Measurements from ENCODE around the gene TSC22D1. TPM values are rescaled to one million over a fixed set of nuclear protein-coding genes. Genes with fewer than 3 reads are reported as not detected.

TSC22D1 gene
- total RNA-seq, 1 experiment from 2014 or later, result 37.2 TPM

GRCh38 chr13:44385847-44386246, 190.3 kb downstream of the TSC22D1 start:
- no TSS peak for BruUV-seq (replicated peaks)
- no peak overlapping the region for H3K27ac ChIP-seq (ENCODE audit: low read depth, low read length, poor library complexity, severe bottlenecking)
- DNase-seq (ENCODE audit: low spot score), result no peak
- TF ChIP-seq EZH2 (IDR thresholded peaks at IDR 0.05; ENCODE audit: borderline replicate concordance, low read depth, low read length, poor library complexity, severe bottlenecking) (no peak), CTCF (conservative IDR thresholded peaks at IDR 0.05; ENCODE audit: low read depth, low read length) (no peak)
- H3K4me3 ChIP-seq (ENCODE audit: low read depth, low read length, poor library complexity, severe bottlenecking), result no peak overlapping the region
- no peaks in the 10 kb centered on the region for H3K36me3 ChIP-seq (ENCODE audit: insufficient read depth, low read length, poor library complexity, severe bottlenecking)
- no peaks in the 10 kb centered on the region for H3K9me3 ChIP-seq (ENCODE audit: low read depth, low read length, poor library complexity, severe bottlenecking)
- H3K27me3 ChIP-seq (replicated peaks; ENCODE audit: insufficient read depth, low read depth, low read length, poor library complexity), result no peaks in the 10 kb centered on the region
- no peaks in the 10 kb centered on the region for H3K4me1 ChIP-seq (ENCODE audit: insufficient read depth, low read length, poor library complexity, severe bottlenecking)
- ChIA-PET CTCF (no interaction called here), POLR2A (ENCODE audit: low non-redundant PET) (no interaction called here)
- intact Hi-C loops (cut with micrococcal nuclease; ENCODE audit: unreplicated experiment), result loop anchor here (5.0 kb wide), 1 partner anchor 49 kb away; no protein-coding TSS in a partner anchor

- no peaks in the 10 kb centered on the region for H3K9me3 ChIP-seq (ENCODE audit: low read depth, low read length, poor library complexity, severe bottlenecking)
- H3K27me3 ChIP-seq (replicated peaks; ENCODE audit: insufficient read depth, low read depth, low read length, poor library complexity), result no peaks in the 10 kb centered on the region
- ChIA-PET CTCF (no interaction called here), POLR2A (ENCODE audit: low non-redundant PET) (no interaction called here)
- H3K4me3 ChIP-seq (ENCODE audit: low read depth, low read length, poor library complexity, severe bottlenecking), result no peak overlapping the region
- DNase-seq (ENCODE audit: low spot score), result no peak
- intact Hi-C loops (cut with micrococcal nuclease; ENCODE audit: unreplicated experiment), result loop anchor here (5.0 kb wide), 1 partner anchor 48 kb away; no protein-coding TSS in a partner anchor
- TF ChIP-seq CTCF (conservative IDR thresholded peaks at IDR 0.05; ENCODE audit: low read depth, low read length) (no peak), EZH2 (IDR thresholded peaks at IDR 0.05; ENCODE audit: borderline replicate concordance, low read depth, low read length, poor library complexity, severe bottlenecking) (no peak)
- no peaks in the 10 kb centered on the region for H3K36me3 ChIP-seq (ENCODE audit: insufficient read depth, low read length, poor library complexity, severe bottlenecking)
- no peaks in the 10 kb centered on the region for H3K4me1 ChIP-seq (ENCODE audit: insufficient read depth, low read length, poor library complexity, severe bottlenecking)
- no TSS peak for BruUV-seq (replicated peaks)
- no peak overlapping the region for H3K27ac ChIP-seq (ENCODE audit: low read depth, low read length, poor library complexity, severe bottlenecking)
These were observed 190.7 kb downstream of the TSC22D1 start for GRCh38 chr13:44385401-44385800.

- Histone ChIP-seq H3K27ac (ENCODE audit: low read depth, low read length, poor library complexity, severe bottlenecking) (no peak overlapping the region), H3K4me1 (ENCODE audit: insufficient read depth, low read length, poor library complexity, severe bottlenecking) (no peaks in the 10 kb centered on the region), H3K9me3 (ENCODE audit: low read depth, low read length, poor library complexity, severe bottlenecking) (no peaks in the 10 kb centered on the region), H3K27me3 (replicated peaks; ENCODE audit: insufficient read depth, low read depth, low read length, poor library complexity) (no peaks in the 10 kb centered on the region), H3K4me3 (ENCODE audit: low read depth, low read length, poor library complexity, severe bottlenecking) (no peak overlapping the region), H3K36me3 (ENCODE audit: insufficient read depth, low read length, poor library complexity, severe bottlenecking) (no peaks in the 10 kb centered on the region)
- POLR2A ChIA-PET (ENCODE audit: low non-redundant PET), result no interaction called here
- CTCF ChIA-PET, result no interaction called here
- TF ChIP-seq CTCF (conservative IDR thresholded peaks at IDR 0.05; ENCODE audit: low read depth, low read length) (no peak), EZH2 (IDR thresholded peaks at IDR 0.05; ENCODE audit: borderline replicate concordance, low read depth, low read length, poor library complexity, severe bottlenecking) (no peak)
- intact Hi-C loops (cut with micrococcal nuclease; ENCODE audit: unreplicated experiment), result loop anchor here (5.0 kb wide), 1 partner anchor 47 kb away; no protein-coding TSS in a partner anchor
- no TSS peak for BruUV-seq (replicated peaks)
- no peak for DNase-seq (ENCODE audit: low spot score)
These were observed 191.4 kb downstream of the TSC22D1 start for GRCh38 chr13:44384778-44385177.

All from A673 (cell line).